ES-I3 (cell line): Measurements from ENCODE around the gene LHFPL3.
A peak's percentile ranks its signal among the peaks of the same experiment; 100 is the strongest.
"Not testable (repeated sequence)": the region's sequence is repeated elsewhere in the genome, so short reads cannot be mapped to it uniquely, and the experiment has no call there.

Source experiments
- H3K36me3 ChIP-seq: 2 replicates; pipeline ENCODE4 v1.6.1; 2013; ENCODE audit warnings: mild to moderate bottlenecking, low read length, control low read depth, moderate library complexity; ENCODE audit not compliant: insufficient read depth
- H3K4me1 ChIP-seq: 2 replicates; pipeline ENCODE4 v1.6.1; 2013; ENCODE audit warnings: mild to moderate bottlenecking, control low read depth, low read length; ENCODE audit not compliant: insufficient read depth
- H3K9ac ChIP-seq: 2 replicates; pipeline ENCODE4 v1.6.1; 2013; ENCODE audit warnings: low read depth, mild to moderate bottlenecking, low read length, moderate library complexity
- H3K9me3 ChIP-seq: 2 replicates; pipeline ENCODE4 v1.6.1; 2013; ENCODE audit warnings: mild to moderate bottlenecking, low read length, moderate library complexity; ENCODE audit not compliant: control insufficient read depth, insufficient read depth

Gene LHFPL3

DNA sequence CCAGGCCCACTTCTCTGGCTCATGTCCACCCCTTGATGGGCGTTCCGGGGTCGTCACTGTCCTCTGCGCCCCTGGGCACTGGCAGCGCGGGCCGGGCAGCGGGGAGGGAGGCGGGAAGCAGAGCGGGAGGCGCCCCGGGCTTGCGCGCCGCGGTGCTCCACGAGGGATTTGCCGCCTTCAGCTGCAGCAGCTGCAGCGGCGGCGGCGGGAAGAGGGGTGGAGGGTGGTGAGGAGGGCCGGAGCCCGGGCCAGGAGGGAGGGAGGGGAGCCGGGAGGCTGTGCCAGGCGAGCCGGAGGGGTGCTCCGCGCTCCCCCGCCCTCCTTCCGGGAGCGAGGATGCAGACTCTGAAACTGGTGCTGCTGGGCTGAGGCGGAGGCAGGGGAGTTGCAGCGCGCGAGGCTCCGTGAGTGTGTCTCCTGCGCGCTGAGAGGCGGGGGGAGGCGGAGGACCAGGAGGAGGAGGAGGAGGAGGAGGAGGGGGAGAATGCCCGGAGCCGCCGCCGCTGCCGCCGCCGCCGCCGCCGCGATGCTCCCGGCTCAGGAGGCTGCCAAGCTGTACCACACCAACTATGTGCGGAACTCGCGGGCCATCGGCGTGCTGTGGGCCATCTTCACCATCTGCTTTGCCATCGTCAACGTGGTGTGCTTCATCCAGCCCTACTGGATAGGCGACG lies at the start of gene LHFPL3:
LHFPL3 (plus strand) TSS at position 308 of the 674 bp plus-strand sequence.
- H3K9ac ChIP-seq = peak within 1 kb of the TSS; percentile 57; the same call in 1 of the 2 replicates
- H3K4me1 ChIP-seq = no peaks in the 10 kb centered on the region
- no peaks in the 10 kb centered on the region for H3K9me3 ChIP-seq
- H3K36me3 ChIP-seq = no peaks in the 10 kb centered on the region

DNA sequence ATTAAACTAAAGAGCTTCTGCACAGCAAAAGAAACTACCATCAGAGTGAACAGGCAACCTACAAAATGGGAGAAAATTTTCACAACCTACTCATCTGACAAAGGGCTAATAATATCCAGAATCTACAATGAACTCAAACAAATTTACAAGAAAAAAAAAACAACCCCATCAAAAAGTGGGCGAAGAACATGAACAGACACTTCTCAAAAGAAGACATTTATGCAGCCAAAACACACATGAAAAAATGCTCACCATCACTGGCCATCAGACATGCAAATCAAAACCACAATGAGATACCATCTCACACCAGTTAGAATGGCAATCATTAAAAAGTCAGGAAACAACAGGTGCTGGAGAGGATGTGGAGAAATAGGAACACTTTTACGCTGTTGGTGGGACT lies 46.7 kb upstream of the LHFPL3 start:
- not testable (repeated sequence) for H3K9ac ChIP-seq, H3K9me3 ChIP-seq, H3K4me1 ChIP-seq, H3K36me3 ChIP-seq

DNA sequence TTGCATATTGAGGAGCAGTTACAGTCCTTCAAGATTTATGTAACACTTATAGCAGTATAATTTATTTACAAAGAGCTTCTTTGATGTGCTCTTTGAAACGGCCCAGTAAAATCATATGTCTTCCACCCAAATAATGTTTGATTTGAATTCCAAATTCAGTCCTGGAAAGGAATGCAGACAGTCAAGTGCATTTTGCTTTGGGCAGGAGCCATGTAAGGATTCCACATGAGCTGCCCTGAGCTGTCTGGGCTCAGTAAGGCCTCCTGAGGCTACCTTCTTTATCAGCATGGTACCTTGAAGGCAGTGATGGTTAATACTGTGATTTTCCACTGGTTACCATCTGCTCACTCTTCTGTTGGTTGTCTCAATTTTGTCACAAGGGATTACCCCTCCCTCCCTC lies 41.6 kb upstream of the LHFPL3 start:
- Histone ChIP-seq H3K9ac (no peak overlapping the region), H3K36me3 (no peaks in the 10 kb centered on the region), H3K9me3 (no peaks in the 10 kb centered on the region), H3K4me1 (no peaks in the 10 kb centered on the region)

DNA sequence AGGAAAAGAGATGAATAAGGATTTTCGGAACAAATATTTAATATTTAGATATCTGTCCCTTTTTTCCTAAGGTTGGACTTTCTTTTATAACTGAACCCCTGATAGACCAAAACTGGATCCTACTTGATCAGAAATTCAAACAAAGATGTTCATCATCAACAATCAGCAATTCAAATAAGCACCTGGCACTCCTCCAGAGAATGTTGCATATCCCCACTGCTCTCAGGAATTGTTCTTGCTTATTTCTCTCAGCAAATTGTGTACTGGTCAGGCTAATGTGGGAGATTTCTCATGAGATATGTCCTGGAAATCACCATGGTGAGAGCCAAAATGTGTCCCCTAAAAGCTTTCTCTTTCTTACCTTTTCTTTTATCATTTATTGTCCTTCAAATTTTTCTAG lies 40.3 kb upstream of the LHFPL3 start:
- Histone ChIP-seq H3K9me3 (no peaks in the 10 kb centered on the region), H3K36me3 (no peaks in the 10 kb centered on the region), H3K9ac (no peak overlapping the region), H3K4me1 (no peaks in the 10 kb centered on the region)

DNA sequence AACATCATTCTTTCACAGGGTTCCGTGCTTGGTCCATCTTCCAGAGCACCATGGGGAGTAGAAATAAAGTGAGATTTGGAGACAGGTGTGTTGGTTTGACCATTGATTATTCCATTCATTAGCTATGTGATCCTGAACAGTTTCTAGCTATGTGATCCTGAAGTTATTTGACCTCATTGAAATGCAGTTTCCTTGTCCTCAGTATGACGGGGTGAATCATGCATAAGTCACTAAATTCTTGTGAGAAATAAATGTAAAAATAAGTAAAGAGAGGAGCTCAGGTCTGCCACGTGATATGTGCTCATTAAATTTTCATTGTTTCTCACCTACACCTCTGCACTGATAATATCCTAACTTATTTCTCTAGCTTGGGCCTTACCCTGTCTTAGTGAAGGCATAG lies 34.1 kb upstream of the LHFPL3 start:
- Histone ChIP-seq H3K36me3 (no peaks in the 10 kb centered on the region), H3K9me3 (no peaks in the 10 kb centered on the region), H3K4me1 (no peaks in the 10 kb centered on the region), H3K9ac (no peak overlapping the region)

DNA sequence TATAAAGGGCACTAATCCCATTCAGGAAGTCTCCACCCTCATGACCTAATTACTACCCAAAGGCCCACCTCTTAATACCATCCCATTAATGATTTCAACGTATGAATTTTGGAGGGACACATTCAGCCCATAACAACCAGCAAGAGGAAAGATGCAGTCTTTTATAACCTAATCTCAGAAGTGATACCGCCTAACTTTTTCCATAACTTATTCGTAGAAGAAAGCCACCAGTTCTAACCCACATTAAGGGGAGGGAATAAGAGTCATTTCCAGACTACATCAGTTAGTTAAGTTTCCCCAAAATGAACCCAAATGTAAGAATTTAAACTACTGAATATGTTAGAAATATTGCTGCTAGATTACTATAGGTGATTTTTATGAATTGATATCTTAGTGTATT lies 32.1 kb upstream of the LHFPL3 start:
- H3K9ac ChIP-seq = no peak overlapping the region
- H3K9me3 ChIP-seq = no peaks in the 10 kb centered on the region
- no peaks in the 10 kb centered on the region for H3K36me3 ChIP-seq
- no peaks in the 10 kb centered on the region for H3K4me1 ChIP-seq

DNA sequence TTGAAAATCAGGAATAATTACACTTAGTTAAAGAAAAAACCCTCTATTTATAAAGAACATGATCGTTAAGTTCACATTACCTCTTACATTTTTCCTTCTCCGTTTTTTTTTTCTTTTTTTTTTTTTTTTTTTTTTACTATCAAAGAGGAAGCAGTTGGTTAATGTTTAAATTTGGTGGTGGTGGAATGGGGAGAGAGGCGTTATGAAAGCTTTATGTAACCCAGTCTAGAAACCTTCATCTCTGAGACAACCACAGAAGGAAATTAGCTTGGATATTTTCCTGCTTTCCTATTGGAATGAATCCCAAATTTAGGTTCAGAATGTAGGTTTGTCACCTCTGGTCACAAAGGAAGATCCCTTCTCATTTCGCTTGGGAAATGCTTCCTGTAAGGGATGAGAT lies 31.5 kb upstream of the LHFPL3 start:
- Histone ChIP-seq H3K4me1 (no peaks in the 10 kb centered on the region), H3K9ac (no peak overlapping the region), H3K36me3 (no peaks in the 10 kb centered on the region), H3K9me3 (no peaks in the 10 kb centered on the region)

DNA sequence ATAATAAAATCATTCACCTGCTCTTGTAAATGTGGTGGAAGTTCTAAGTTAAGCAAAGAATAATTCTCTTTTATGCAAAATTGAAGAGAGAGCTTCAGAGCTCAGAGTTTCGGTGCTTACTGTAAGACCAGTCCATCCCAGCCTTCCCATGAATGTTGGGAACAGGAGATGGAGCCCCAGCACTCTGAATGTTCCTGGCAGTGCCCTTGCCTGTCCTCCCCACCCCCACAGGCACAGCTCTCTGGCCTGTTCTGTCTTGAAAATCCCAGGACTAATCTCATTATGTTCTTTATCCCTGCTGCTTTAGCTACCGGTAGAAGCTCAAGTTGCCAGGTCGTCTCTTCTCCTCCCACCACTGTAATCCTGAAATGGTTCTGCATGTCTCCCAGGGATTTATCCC lies 29.1 kb upstream of the LHFPL3 start:
- Histone ChIP-seq H3K36me3 (no peaks in the 10 kb centered on the region), H3K4me1 (no peaks in the 10 kb centered on the region), H3K9ac (no peak overlapping the region), H3K9me3 (no peaks in the 10 kb centered on the region)

DNA sequence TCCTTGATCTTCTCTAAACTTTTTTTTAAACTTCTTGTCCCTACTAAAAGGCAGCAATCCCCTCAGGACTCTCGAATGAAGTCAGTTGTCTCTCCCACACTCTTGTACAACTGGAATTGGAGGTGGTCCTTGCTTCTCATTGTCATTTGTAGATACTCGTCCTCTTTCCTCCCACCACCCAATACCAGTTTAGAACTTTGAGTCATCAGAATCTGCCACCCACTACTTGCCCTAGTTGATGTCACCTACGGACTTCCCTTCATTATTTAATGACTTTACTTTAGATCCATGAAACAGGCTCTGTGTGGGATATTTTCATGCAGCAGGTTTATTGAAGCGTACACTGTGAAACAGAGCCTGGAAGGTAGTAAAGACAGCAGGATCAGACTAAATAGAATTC lies 28.6 kb upstream of the LHFPL3 start:
- no peaks in the 10 kb centered on the region for H3K4me1 ChIP-seq
- no peaks in the 10 kb centered on the region for H3K36me3 ChIP-seq
- H3K9me3 ChIP-seq = no peaks in the 10 kb centered on the region
- no peak overlapping the region for H3K9ac ChIP-seq

DNA sequence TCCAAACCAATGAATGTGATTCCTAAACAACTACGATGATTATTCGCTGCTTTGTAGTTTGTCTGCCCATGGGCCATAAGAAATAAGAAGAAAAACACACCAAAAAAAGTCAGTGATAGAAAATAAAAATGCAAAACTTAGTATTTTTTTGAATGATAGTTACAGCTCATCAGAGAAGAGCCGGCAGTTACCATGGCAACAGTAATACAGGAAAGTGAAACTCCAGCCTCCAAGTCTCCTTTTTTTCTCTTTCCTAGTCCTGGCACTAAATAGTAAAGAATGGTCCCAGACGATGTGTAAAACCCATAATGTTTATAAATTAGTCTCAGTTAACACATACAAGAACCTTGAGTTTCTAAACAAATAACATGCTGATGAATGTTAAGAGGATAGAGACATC lies 21.6 kb upstream of the LHFPL3 start:
- no peak overlapping the region for H3K9ac ChIP-seq
- H3K36me3 ChIP-seq = no peaks in the 10 kb centered on the region
- H3K9me3 ChIP-seq = no peaks in the 10 kb centered on the region
- H3K4me1 ChIP-seq = no peaks in the 10 kb centered on the region

DNA sequence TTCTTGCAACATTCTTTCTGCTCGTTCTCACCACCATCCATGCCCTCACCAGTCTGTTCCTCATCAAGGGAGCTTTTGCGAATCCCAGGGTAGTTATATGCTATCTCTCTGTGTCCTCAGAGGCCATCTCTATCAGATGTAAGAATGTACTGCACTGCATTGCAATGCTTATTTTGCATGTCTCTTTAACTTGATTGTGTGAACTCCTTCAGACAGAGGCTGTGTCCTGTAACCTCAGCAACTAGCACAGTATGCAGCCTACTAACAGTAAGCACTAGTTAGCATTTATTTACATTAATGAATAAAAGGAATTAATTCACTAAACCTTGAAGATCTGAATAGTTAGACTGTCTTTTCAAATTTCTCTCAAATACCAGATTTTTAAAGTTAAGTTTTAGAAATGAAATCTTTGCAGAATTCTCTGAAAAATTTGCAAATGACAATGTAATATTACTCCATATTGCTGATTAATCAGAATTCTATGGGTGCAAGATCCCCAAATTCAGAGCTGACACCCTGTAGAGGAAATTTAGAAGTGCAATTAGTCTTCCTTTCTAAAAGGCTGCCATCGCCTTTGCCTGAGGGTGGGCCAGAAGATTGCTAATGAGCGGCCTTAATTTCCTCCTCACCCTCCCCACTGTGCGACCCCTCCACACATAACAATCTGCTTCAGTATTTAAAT lies 10.3 kb upstream of the LHFPL3 start:
- Histone ChIP-seq H3K9ac (no peak overlapping the region), H3K9me3 (no peaks in the 10 kb centered on the region; the same call in 1 of the 2 replicates), H3K36me3 (no peaks in the 10 kb centered on the region), H3K4me1 (no peaks in the 10 kb centered on the region; the same call in 1 of the 2 replicates)

DNA sequence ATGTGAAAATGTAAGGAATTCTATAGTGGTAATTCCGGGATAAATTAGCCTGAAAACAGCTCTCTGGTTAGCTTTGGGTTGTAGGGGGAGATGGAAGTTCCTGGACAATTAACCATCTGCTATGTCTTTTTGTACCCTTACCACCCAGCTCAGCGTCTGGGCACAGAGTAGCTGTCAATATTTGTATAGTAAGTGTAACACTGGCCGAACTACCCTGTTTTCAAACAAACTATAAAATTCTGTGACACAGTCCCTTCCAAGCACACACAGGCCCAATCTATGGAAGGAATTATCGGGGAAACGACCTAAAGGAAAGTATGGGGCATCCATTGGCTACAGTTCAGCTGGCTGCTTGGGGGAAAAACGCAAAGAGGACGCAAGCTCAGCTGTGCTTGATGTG lies 869 bp upstream of the LHFPL3 start:
- Histone ChIP-seq H3K4me1 (no peaks in the 10 kb centered on the region), H3K9me3 (no peaks in the 10 kb centered on the region), H3K9ac (0 out of 2 replicates have a peak overlapping the region, but pooled peaks have one; percentile 57), H3K36me3 (no peaks in the 10 kb centered on the region)

DNA sequence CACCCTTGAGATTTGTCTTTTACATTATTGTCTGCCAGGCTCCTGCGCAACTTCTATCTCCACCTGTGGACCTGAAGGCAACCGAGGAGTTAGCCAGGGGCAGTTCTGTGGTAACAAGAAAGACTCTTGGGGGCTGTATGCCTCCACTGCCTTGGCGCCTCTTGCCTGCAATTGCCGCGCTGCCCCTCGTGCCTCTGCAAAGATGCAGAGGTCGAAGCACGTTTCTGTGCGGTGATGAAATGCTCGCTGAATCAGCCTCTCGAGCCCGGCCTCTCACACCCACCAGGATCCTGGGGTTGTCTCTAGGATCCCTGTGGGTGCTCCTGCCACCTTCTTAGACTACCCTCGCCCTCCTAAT lies 486 bp upstream of the LHFPL3 start:
- Histone ChIP-seq H3K4me1 (no peaks in the 10 kb centered on the region), H3K36me3 (no peaks in the 10 kb centered on the region), H3K9me3 (no peaks in the 10 kb centered on the region), H3K9ac (peak overlapping the region; percentile 57; the same call in 1 of the 2 replicates)

DNA sequence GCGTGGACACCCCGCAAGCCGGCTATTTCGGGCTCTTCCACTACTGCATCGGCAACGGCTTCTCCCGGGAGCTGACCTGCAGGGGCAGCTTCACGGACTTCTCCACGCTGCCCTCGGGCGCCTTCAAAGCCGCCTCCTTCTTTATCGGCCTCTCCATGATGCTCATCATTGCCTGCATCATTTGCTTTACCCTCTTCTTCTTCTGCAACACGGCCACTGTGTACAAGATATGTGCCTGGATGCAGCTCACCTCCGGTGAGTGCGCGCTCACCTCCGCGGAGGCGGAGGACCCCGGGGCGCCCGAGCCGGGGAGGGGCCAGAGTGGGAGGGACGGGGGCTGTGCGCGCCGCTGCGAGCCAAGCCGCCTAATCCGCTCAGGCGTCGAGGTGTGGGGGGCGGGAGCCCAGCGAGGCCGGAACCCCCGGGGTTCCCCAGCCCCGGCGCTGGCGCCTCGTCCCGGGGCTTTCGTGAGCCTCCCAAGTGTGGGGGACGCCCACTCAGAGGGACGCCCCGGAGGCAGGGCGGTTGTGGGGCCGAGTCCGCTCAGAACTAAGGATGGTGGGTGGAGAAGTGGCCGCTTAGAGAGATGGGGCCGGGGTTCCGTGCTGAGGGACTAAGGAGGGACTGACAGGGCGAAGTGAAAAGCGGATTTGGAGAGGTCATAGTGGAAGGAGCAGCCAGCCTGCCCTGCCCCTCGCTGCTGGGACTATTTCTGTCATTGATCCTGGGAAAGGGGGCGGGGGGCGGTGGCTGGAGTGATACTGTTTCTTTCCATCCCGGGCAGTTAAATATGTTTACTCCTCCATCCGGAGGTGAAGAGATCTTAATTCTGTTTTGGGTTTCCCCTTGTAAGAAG lies 795 bp downstream of the LHFPL3 start:
- Histone ChIP-seq H3K4me1 (no peaks in the 10 kb centered on the region), H3K9ac (peak overlapping the region; percentile 57; the same call in 1 of the 2 replicates), H3K36me3 (no peaks in the 10 kb centered on the region), H3K9me3 (no peaks in the 10 kb centered on the region)

DNA sequence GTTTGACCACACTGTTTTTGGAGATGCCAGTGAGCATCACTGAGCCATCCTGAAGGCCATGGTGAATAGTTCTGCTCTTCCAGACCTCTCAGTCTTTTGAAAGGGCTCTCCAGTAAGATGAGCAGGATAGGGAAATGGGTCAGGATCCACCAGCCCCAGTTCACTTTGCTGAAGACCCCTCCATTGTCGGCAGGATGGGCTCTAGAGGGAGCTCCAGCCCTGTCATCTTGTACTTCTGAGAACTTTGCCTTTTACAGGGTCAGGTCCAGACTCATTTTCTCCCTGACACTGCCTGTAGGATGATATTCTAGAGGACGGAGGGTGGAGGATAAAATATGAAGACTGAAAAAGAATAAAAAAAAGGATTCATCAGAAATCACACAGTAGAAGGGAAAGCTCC lies 13.1 kb downstream of the LHFPL3 start:
- no peak overlapping the region for H3K9ac ChIP-seq
- H3K9me3 ChIP-seq = no peaks in the 10 kb centered on the region
- H3K36me3 ChIP-seq = no peaks in the 10 kb centered on the region
- H3K4me1 ChIP-seq = no peaks in the 10 kb centered on the region
